GM12875 (cell line): ENCODE results near the gene DCLK2.

Experiments
- H3K4me3 ChIP-seq: one replicate; pipeline ENCODE4 v1.5.1; 2011; ENCODE audit warnings: low read depth, low read length, control low read depth
- TF ChIP-seq, protein P1 (sequence below): IDR thresholded peaks from 2 replicates; pipeline ENCODE4 v1.5.1; 2011; ENCODE audit warnings: low read depth, mild to moderate bottlenecking, control low read depth, inconsistent platforms, low read length, moderate library complexity, borderline replicate concordance; ENCODE audit not compliant: insufficient read depth

The DCLK2 gene

DNA sequence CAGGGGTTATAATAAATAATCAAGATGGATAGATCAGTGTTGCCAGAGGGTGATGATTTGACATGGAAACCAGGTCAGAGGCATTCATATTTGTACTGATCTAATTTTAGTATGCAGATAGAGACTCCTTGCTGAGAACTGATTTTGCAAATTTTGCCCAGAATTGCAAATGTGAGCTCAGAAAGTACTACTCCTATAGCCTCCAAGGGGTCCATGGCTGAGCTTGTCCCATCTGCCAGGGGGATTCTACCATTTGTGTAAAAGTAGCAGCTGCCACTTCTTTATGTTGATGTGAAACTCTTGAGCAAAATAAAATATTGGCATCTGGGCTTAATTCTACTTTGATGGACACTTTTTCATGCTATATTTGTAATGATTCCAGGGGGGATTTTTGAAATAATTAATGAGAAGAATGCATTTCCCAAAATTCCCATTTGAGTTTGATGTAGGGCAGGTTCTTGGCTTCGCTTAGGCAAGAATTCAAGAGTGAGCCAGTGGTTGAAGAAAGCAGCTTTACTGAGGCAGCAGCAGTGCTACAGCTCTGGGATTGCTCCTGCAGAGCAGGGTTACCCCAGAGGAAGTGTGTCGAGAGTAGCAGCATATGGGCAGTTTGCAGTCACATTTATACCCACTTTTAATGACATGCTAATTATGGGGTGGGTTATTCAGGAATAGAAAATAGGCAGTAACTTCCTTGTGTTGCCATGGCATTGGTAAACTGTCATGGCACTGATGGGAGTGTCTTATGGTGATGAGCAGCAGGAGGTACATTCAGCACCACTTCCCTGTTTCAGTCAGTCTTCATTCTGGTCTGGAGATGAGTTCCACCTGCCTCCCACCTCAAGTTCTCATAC, 38.7 kb upstream of the DCLK2 start:
- H3K4me3 ChIP-seq: no peak overlapping the region
- TF ChIP-seq, protein P1, sequence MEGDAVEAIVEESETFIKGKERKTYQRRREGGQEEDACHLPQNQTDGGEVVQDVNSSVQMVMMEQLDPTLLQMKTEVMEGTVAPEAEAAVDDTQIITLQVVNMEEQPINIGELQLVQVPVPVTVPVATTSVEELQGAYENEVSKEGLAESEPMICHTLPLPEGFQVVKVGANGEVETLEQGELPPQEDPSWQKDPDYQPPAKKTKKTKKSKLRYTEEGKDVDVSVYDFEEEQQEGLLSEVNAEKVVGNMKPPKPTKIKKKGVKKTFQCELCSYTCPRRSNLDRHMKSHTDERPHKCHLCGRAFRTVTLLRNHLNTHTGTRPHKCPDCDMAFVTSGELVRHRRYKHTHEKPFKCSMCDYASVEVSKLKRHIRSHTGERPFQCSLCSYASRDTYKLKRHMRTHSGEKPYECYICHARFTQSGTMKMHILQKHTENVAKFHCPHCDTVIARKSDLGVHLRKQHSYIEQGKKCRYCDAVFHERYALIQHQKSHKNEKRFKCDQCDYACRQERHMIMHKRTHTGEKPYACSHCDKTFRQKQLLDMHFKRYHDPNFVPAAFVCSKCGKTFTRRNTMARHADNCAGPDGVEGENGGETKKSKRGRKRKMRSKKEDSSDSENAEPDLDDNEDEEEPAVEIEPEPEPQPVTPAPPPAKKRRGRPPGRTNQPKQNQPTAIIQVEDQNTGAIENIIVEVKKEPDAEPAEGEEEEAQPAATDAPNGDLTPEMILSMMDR: no peak

DNA sequence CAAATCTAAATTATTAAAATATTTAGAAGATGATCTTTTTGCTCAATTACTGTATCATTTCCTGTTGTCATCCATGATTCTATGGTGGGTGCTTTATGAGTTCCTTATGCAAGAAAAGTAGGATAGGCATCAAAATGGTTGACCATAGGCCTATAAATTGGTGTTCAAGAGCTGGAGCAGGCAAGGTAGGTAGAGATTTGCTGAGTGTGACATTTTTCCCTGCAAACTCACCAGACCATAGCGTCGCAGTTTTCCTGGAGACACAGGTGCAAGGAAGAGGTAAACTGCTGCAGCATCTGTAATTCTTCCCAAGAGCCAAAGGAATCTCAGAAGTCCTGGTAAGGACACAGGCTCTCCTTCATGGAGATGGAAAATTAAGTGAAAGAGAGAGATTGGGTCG, 33.7 kb upstream of the DCLK2 start:
- TF ChIP-seq, protein P1: no peak

DNA sequence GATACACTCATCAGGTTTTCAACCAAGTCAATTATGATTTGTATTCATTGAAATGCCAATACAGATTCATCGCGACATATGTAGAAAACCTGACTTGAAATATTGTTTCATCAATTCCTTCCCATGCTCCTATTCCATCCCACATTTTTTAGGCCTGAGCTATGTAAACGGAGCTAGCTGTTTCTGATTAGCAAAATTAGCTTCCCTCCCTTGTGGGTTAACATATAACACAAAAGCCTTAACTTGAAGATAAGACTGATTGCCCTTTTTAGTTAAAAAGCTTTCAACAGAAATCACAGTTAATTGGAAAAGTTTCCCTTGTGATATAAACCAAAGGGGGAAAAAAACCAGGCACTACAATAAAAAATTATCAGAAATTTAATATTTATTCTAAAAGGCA, 32.8 kb upstream of the DCLK2 start:
- no peak overlapping the region for H3K4me3 ChIP-seq
- TF ChIP-seq, protein P1: no peak

More for the DNA sequence above, 33.7 kb upstream of the DCLK2 start:
- H3K4me3 ChIP-seq: no peak overlapping the region

DNA sequence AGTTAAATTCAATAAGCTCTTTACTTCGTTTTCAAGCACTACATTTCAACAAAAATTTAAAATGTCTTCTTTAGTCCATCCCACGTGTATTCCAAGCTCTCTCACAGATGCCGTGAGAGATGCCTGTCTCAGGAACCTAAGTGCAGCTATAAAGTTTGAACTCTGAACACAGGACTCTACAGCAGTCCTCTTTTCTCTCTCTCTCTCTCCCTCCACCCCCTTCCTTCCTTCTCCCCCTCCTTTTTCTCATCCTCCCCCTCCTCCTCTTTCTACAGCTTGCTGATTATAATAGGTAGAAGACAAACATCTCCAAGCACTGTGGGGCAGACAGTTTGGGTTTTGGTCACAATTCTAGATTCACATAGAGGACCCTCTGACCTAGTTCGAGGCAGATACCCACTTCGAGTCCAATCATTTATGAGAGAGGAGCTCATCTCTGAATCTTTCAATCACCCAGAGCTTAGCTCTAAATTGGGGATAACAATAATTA, 31.5 kb upstream of the DCLK2 start:
- H3K4me3 ChIP-seq: no peak overlapping the region
- TF ChIP-seq, protein P1: no peak

DNA sequence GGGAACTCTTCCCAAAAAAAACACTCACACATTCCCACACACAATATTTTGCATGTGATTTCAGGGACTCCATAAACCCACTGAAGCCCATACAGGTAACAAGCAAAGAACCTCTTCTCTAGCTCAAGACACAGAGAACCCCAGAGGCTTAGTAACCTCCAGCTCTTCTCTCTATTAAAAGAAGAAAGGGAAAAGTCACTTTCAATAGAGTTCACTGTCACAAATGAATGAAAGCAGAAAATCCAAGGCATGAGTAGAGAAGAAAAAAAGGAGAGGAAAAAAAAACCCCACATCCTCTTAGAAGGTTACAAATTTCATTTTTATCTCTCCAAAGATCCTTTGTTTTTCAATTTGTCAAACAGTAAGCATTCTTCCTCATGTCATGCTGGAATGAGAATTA, 30.7 kb upstream of the DCLK2 start:
- TF ChIP-seq, protein P1: no peak
- no peak overlapping the region for H3K4me3 ChIP-seq

DNA sequence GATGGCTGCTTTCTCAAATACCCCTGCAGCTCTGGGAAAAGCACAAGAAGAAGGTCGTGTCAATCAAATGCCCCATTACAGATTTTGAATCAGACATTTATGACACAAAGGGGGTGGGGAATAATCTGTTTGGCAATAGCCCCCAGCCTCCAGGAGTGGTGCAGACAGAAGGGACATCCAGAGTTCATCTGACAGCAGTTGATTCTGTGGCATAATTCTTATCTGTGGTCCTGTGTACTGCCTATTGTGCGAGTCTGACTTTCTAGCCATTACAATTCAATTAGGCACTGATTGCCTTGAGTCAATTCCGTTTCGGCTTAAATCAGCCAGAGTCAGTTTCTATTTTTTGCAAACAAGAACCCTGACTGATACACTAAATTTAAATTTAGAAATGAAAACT, 28.6 kb upstream of the DCLK2 start:
- H3K4me3 ChIP-seq: no peak overlapping the region
- TF ChIP-seq, protein P1: no peak

DNA sequence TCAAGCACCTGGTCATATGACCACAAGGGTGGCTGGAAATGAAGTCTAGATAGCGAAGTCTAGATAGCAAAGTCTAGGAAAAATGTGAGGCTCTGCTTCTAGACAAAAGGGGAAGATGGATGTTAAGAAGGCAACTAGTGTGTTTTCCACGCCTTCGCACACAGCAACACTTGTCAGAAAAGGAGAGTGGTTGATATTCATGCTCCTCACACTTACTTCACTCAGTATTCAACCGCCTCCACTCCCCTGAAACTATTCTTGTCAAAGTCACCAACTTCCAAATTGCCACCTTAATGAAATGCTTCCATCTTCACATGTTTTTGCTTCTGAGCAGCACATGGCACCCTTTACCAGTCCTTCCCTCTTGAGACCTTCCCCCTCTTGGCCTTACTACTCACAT, 27.7 kb upstream of the DCLK2 start:
- no peak overlapping the region for H3K4me3 ChIP-seq
- TF ChIP-seq, protein P1: no peak
